HG03025 (cell line): ENCODE data around the gene RBPJ.

Experiments used
- ATAC-seq: cut with Tn5 transposase; IDR thresholded peaks from one replicate; pipeline ENCODE4 v1.9.1; 2021; ENCODE audit warnings: mild to moderate bottlenecking, moderate library complexity; ENCODE audit not compliant: unreplicated experiment, low FRiP score

The RBPJ gene

DNA sequence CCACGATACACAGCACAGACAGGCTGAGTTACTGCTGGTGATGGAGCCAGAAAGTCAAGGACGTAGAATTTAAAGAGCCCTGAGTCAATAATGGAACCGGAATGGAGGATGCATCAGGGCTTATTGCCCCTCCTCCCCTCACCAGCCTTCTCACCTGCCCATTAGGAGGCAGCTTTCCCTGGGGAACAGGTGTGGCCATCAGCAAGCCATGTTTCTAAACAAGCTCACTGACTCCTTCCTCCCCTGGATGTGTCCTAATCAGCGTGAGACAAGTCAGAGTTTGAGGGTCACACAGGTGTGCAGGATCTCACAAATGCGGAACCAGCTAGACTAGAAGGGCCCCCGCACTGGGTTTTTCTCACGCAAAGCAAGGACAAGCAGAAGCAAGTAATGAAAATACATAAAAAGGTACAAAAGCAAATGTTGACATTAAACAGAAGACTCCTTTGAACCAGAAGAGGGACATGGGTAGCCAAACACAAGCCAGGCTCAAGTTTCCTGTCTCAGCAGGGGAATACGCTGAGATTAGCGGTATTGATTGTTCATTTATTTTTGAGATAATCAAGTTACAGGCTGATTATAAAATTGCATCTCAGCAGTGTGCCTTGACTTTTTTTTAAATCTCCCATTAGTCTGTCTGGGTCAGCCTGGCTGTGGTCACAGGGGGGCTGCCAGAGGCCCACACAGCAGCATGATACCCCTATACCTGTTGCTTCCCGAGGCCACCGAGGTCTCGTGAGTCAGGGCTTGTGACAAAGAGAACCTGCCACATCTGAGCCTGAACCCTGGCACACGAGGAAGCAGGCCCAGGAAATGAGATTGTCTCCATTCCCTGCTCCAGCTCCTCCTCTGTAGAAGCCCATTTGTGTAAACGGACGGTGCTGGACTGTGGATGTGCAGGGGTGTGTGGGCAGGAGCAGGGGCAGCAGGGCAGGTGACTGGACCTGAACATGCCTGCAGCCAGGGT is 132.0 kb downstream of the RBPJ start:
- no peak for ATAC-seq

DNA sequence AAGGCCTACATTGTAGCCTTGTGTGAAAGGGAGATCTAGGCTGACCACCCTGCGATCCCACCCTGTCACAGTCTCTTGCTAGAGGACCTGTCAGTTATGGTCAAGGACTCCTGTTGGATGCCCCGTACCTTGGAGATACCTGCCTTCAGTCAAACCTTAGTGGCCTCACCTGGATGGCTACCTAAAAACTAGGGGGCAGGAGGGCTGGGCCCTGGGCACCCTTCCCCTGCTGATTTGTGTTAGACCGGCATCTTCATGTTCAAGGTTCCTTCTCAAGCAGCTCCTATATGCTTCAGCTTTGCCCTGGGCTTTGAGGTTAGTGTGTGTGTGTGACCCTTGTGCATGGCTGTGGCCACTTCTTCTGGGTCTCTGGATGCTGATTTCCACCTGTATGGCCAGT is 134.1 kb downstream of the RBPJ start:
- no peak for ATAC-seq

DNA sequence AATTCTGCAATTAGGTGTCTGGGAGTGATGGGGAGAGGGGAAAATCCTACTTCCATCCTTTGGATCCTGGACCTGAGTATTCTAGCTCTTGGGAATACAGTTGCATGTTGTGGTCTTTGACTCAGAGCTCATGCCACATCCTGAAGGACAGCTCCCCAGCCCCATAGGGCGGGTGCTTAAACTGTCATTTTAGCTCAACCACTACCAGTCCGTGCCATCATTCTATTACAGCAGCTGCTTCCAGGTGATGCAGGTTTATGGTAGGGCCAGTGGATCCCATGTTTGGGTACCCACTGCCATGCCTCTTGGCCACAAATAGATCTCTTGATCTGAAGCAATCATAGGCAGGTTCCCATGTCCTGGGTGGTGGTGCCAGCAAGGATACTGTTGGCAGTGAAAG is 134.8 kb downstream of the RBPJ start:
- ATAC-seq, result no peak

DNA sequence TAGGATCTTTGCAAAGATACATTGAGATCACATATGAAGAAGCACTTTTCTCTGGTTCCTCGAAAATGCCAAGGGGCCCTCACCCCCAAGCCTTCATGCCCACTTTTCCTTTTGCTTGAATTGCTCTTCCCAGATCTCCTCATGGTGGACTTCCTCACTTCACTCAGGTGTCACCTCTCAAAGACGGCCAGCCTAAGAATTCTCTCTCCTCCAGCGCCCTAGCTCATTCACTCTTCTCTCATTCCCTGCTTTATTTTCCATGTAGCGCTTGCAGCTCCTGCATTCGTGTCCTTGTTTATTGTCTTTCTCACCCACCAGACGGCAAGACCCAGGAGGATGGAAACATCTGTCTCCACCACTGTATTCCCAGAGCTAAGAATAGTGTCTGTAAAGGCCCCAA is 136.6 kb downstream of the RBPJ start:
- no peak for ATAC-seq

DNA sequence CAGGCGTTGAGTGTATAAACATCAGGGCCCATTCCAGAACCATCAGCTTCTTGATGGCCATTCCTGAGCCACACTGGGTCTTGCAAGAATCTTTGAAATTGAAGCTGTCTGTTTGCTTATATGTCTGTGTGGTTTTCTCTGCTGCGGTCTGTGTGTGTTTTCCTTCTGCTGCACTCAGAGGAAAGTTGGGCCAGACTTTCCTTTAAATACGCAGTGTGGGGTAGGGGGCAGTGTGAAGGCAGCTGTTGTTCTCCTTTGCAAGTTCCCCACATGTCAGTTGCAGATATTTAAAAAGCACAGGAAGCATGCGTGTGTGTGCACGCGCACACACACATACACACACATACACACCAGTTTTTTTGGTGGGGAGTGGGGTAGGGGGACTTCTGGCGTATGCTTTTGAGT is 137.3 kb downstream of the RBPJ start:
- no peak for ATAC-seq

DNA sequence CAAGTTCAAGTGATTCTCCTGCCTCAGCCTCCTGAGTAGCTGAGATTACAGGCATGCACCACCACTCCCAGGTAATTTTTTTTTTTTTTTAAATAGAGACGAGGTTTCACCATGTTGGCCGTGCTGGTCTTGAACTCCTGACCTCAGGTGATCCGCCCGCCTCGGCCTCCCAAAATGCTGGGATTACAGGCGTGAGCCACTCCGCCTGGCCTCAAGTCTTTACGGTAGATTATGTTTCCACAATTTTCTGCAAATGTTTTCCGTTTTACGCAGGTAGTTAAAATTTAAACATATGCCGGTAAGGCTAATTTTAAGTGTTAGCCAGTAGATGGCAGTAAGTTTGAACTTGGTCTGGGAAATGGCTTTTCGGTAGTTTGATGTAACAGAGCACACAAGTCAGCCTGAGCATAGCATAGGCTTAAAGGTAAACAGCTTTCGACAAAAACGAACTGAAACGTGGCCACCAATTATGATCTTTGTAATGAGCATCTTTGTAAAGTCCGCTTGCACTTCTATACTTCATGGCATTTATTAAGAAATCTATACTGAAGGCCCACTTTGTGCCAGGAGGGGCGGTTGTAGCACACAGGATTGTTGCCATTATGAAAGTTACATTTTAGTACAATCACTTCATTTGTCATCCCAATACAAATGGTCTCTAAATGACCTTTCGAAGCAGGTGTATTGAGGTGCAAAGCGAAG is 138.4 kb downstream of the RBPJ start:
- ATAC-seq, result no peak

DNA sequence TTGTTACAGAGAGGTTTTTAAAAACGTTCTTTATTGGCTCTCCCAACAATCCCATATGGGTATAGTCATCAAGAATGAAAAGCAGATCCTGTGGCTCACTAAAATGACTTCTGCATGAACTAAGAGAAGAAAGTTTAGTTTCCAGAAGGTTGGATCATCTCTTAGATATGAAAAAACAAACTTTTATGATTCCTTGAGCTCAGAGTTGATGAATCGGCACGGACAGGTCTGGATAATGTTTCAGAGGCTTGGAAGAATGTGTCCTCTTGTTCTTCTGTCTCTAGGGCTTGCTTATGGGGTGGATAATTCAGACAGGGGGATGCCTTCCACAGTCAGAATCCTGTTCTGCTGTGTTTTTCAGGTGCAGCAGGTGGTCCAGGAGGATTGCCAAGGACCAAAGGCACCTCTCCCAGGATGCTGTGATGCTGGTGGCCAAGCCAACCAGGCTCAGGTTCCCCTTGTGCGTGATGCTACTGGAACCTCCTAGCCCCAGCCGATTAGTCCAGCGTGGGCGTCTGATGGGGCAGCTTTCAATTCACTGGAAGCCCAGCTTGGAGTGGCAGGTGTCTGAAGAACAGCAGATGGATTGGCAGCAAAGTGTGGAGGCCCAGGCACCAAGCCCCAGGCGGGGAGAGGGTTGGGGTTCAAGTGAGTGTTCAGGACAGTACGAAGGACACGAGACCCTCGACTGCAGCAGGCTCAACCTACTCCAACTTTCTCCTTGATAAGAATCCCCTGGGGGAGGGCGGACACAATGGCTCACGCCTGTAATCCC is 139.1 kb downstream of the RBPJ start:
- no peak for ATAC-seq

DNA sequence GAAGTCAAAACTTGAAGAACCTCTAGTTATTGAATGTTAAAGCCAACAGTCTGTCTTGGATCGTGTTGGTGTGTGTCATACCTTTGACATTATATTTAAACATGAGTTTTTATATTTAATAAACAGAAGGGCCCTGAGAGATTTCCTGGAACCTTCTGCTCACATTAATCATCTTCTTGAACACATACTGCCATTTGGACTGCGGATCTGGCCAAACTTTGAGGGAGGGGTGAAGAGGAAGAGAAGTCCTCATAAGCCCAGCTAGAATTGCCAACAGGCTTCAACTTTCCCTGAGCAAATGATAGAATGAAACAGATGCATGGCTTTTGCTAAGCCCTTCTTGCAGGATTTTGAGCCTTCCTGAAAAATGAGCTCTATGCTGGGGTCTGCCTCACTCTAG is 142.1 kb downstream of the RBPJ start:
- no peak for ATAC-seq

DNA sequence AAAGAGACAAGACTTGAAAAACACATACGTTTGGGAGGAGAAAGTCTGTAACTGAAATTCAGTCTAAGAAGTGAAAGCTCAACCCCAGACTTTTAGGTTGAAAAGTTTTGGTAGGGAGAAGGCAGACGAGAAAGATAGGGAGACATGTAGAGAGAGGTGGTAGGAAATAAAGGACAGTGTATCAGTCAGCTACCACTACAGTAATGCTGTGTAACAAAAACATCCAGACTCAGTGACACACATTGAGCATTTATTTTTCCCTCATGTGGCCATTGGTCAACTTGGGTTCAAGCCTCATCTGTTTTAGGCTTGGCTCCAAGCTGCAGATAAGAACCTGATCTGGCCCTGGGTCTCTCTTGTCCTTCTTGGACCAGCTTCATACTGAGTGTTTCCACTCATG is 142.6 kb downstream of the RBPJ start:
- no peak for ATAC-seq

DNA sequence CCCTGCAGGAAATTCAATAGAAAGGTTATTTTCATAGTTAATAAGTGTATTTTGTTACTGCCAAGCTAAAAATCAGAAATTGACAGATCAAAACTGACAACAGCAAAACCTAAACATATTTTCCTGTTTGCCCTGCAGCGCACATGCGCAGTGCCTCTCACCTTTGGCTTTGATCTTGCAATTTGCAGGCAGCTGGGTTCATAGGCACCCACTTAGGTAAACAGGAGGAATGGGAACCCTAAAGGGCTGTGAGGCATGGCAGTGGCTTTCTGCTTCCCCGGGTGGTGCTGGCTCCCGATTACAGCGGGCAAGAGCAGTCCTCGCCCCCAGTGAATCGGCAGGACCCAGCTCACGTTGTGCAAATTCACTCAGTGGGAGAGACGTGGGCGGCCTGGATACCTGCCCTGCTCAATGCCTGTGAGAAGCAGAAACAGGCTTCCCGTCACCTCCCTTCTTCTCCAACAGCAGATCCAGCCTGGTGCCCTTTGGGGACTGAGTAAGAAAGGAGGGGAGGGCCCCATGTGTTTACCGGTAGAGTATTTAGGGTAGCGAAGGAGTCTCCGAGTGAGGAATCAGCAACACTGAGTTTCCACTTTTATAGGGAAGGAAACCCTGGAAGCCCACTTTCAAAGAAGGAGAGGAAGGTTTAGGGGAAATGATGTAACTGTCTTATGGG is 143.7 kb downstream of the RBPJ start:
- no peak for ATAC-seq

DNA sequence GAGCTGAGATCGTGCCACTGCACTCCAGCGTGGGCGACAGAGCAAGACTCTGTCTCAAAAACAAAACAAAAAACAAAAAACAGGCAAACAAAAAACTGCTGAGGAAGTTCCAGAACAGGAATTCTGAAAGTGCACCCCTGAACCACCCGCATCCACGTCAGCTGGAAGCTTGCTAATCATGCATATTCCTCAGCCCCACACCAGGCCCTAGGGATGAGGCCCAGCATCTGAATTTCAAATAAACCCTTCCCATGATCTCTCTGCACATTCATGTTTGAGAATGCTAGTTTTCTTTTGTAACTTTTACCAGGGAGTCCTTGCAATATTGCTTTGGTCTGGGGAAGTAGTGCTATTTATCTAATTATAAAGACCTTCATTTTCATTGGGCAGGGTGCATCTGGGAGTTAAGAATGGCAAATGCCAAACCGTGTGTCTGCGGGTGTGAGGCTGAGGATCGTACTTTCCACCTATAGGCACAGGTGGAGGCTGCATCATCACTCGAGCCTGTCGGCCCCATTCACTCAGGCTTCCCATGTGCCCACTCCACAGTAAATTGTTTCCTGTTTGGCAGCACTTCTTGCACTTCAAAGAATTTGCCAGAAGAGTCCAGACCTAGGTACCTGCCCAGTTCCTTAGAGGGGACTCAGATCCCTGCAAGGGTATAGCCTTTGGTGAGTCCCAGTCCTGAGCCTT is 145.9 kb downstream of the RBPJ start:
- no peak for ATAC-seq

DNA sequence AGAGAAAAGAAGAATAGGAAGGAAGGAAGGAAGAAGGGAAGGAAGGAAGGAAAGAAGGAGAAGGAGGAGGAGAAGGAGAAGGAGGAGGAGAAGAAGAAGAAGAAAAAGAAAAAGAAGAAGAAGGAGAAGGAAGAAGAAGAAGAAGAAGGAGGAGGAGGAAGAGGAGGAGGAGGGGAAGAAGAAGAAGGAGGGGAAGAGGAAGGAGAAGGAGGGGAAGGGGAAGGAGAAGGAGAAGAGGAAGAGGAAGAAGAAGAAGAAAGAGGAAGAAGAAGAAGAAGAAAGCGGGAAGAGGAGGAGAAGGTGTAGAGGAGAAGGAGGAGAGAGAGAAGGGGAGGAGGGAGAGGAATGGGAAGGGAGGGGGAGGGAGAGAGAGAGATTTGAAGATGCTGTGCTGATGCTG is 146.9 kb downstream of the RBPJ start:
- ATAC-seq, result no peak

DNA sequence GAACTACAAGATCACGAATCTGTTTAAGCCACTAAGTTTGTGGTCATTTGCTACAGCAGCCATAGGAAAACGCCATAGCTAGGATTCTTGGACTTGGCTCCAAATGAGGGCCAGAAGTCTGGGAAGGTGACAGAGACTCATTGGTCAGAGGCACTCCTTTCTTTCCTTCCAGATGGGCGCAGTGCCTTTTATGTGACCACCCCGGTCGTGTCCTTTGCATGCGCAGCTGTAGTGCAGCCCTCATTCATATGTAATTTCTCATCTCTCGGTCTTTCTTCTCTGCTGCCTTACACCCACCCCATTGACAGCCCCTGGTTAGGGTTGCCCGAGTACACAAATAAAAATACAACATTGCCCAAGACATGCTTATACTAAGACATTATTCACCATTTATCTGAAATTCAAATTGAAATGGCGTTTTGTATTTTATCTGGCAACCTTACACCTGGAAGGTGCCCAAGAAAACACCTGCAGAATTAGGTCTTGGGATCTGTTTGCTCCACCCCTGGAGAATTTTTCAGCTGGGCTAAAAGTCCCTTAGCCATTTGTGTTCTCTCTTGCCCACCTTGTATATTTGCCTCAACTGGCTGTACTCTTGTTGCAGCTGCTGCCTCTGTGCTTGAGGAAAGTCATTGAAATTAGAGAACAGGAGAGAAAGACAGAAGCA is 147.6 kb downstream of the RBPJ start:
- no peak for ATAC-seq

DNA sequence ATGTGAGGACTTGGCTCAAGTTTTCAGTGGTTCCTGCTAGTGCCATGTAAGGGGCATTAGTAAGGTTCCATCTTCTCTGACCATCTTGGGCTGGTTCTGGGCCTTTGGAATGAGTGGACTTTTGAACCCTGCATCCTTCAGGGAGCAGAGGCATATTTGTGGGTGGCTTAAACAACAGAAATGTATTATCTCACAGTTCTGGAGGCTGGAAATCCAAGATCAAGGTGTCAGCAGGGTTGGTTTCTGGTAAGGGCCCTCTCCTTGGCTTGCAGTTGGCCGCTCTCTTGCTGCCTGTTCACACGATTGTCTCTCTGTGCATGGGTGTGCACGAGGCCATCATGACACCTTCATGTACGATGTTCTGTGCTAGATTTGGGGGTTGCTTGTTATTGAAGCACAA is 148.2 kb downstream of the RBPJ start:
- no peak for ATAC-seq

DNA sequence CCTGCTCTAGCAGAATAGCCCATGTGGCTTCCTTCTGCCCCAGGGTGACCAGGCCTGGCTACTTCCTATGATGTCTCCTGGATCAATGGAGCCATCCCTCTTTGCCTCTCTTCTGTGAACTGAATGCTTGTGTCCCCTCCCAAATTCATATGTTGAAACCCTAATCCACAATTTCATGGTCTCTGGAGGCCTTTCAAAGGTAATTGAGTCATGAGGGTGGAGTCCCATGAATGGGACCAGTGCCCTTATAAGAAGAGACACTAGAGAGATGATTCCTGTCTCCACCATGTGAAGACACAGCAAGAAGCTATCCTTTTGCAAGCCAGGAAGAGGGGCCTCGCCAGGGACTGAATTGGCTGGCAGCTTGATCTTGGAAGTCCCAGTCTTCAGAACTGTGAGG is 151.1 kb downstream of the RBPJ start:
- ATAC-seq, result no peak

DNA sequence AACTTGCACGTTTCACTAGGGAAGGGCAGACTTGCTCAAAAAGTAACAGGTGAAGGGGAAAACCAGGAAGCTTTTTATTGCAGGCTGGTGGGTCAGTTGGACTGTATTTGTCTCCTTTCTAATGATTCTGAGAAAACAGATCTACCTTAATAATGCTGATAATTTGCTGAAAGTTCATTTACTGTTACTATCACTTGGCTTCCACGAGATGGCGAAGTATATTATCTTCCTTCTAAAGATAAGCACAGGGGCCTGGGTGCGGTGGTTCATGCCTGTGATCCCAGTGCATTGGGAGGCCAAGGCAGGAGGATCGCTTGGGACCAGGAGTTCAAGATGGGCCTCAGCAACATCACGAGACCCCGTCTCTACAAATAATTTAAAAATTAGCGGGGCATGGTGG is 153.1 kb downstream of the RBPJ start:
- no peak for ATAC-seq

DNA sequence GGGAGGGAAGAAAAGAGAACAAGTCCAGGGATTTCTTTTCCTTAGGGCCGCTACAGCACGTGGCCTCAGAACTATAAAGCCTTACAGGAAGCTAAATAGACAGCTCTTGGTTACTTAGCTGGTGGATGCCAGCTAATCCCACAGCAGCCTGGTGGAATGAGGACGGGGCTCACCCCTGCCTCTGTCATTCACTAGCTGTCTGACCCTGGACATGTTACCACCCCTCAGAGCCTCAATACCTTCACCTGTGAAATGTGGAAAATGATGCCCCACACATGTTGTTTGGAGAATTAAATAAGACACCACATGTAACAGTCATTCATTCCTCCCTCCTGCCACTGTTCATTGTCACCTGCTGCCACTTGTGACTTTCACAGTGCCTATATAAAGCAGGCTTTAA is 153.7 kb downstream of the RBPJ start:
- ATAC-seq, result no peak

DNA sequence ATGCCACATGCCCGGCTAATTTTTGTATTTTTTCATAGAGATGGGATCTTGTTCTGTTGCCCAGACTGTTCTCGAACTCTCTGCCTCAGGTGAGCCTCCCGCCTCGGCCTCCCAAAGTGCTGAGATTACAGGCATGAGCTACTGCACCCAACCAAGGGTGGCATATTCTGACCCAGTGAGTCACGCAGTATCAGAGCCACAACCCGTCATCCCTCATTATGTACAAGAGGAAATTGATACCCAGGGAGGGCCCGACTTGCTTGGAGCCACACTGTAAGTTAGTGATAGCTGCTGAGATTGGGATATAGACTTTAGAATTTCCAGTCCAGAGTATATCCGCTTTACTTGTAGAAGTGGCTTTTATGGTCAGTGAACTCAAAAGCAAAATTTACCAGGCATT is 154.9 kb downstream of the RBPJ start:
- ATAC-seq, result no peak

DNA sequence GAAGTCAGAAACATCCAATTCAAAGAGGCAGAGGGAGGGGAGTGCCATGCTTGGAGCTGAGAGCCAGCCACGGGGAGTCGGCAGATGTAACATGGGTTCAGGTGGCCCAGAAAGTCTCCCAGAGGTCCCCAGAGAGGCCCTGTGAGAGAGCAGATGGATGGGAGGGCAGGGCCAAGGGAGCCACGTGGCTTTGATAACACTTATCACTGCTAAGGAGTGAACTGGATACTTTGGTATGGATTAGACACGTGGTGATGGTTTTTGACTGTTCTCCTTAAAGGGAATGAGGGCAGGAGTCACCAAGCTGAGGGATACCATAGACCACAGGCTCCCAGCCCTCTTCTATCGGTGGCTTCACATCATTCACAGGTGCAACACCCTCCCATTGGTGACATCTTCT is 155.7 kb downstream of the RBPJ start:
- no peak for ATAC-seq

DNA sequence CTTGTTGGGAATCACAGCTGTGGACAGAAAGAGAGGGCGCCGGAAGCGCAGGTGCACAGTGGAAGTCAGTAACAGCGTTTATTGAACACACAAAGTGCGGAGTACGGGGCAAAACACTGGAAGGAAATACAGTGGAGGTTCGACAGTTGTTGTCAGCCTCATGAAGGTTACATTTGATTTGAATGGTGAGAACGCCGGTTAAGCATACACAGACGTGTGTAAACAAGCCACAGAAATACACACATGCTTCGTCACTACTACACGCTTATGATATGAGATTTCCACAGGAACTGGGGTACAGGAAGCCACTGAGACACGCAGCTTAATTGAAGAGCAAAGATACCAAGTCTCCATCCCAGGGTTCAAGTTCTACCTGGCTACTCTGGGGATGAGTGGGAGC is 157.5 kb downstream of the RBPJ start:
- ATAC-seq, result no peak
